Measurements from ENCODE around the gene ARHGEF17.

ARHGEF17 gene

GRCh38 chr11:73295241-73295995 is 12.7 kb upstream of the ARHGEF17 start:
- peak; percentile 78 for DNase-seq

- no peak for DNase-seq
These were observed 12.1 kb upstream of the ARHGEF17 start for GRCh38 chr11:73295996-73296318.

DNA sequence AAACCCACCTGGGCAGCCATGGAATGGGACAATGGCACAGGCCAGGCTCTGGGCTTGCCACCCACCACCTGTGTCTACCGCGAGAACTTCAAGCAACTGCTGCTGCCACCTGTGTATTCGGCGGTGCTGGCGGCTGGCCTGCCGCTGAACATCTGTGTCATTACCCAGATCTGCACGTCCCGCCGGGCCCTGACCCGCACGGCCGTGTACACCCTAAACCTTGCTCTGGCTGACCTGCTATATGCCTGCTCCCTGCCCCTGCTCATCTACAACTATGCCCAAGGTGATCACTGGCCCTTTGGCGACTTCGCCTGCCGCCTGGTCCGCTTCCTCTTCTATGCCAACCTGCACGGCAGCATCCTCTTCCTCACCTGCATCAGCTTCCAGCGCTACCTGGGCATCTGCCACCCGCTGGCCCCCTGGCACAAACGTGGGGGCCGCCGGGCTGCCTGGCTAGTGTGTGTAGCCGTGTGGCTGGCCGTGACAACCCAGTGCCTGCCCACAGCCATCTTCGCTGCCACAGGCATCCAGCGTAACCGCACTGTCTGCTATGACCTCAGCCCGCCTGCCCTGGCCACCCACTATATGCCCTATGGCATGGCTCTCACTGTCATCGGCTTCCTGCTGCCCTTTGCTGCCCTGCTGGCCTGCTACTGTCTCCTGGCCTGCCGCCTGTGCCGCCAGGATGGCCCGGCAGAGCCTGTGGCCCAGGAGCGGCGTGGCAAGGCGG is 11.4 kb upstream of the ARHGEF17 start:
- DNase-seq: no peak

DNA sequence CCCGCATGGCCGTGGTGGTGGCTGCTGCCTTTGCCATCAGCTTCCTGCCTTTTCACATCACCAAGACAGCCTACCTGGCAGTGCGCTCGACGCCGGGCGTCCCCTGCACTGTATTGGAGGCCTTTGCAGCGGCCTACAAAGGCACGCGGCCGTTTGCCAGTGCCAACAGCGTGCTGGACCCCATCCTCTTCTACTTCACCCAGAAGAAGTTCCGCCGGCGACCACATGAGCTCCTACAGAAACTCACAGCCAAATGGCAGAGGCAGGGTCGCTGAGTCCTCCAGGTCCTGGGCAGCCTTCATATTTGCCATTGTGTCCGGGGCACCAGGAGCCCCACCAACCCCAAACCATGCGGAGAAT is 10.9 kb upstream of the ARHGEF17 start:
- no peak for DNase-seq

DNA sequence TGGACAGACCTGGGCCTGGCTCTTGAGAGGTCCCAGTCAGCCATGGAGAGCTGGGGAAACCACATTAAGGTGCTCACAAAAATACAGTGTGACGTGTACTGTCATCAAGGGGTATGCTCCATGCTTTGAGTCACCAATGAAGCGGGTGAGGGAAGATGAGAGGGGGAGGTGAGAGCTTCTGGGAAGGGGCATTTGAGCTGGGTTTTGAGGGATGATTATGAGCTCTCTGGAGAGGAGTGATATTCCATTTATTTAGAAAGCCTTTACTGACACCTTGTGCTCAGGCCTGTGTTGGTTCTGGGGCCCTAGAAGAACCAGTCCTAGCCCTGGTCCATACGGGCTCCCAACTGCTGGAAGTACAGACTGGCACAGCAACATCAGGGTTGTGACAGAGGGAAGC is 10.4 kb upstream of the ARHGEF17 start:
- no peak for DNase-seq

DNA sequence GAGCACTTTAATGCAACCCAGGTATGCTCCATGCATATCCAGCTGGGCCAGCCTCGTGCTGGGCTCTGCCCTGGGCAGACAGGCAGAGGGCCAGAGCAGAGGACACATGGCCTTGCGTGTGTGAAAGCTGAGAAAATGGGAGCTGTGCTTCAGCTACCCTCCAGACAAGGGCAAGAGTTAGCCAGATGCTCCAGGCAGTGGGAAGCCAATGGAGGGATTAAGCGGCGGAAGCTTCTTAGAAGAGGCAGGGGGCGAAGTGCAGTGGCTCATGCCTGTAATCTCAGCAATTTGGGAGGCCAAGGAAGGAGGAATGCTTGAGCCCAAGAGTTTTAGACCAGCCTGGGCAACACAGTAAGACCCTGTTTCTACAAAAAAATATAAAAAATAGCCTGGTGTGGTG is 9.8 kb upstream of the ARHGEF17 start:
- DNase-seq: no peak

DNA sequence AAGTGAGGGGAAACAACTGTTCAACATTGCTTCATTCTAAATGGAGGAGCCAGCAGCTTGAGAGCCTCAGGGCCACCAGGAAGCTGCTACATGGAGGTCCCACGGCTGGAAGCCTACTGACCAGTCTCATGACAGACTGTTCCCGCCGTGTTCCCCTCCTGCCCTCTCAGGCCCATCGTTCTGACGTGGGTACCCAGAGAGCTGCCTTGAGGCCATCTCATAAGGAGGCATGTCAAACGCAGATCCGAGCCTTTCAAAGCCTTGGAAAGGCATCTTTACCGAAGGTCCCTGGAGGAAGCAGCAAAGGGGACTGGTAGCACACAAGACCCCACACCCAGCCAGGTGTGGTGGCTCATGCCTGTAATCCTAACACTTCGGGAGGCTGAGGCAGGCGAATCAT is 8.3 kb upstream of the ARHGEF17 start:
- no peak for DNase-seq

- no peak for DNase-seq
These were observed 1.8 kb upstream of the ARHGEF17 start for GRCh38 chr11:73306069-73306841.

DNA sequence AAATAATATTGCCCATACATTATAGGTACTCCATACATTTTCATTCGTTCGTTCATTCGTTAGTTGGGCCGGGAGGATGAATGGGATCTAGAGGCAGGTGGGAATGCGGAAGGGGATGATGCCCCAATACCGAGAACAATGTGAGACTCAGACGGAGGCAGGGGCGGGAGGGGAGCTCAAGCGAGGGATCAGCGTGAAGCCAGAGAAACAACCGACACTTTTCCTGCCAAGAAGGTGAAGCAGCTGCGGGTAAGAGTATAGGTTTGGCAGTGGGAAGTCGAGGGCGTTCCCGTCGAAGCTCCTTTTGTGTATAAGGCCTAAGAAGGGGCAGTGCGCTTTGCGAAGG is 1.1 kb upstream of the ARHGEF17 start:
- no peak for DNase-seq

- peak; percentile 86 for DNase-seq
These were observed 613 bp upstream of the ARHGEF17 start for GRCh38 chr11:73307323-73308002.

DNA sequence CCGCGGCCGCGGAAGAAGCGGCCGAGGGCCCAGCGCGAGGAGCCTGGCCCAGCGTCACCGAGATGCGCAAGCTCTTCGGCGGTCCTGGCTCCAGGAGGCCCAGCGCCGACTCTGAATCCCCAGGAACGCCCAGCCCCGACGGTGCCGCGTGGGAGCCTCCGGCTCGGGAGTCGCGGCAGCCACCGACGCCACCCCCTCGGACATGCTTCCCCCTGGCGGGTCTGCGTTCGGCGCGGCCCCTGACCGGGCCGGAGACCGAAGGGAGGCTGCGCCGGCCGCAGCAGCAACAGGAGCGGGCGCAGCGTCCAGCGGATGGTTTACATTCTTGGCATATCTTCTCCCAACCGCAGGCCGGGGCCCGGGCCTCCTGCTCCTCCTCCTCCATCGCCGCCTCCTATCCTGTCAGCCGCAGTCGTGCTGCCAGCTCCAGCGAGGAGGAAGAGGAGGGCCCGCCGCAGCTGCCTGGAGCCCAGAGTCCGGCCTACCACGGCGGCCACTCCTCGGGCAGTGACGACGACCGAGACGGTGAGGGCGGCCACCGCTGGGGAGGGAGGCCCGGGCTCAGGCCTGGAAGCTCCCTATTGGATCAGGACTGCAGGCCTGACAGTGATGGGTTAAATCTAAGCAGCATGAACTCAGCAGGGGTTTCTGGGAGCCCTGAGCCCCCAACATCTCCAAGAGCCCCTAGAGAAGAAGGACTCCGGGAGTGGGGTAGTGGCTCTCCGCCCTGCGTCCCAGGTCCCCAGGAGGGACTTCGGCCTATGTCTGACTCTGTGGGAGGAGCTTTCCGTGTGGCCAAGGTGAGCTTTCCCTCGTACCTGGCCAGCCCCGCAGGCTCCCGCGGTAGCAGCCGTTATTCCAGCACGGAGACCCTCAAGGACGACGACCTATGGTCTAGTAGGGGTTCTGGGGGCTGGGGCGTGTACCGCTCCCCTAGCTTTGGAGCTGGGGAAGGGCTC is 1.2 kb downstream of the ARHGEF17 start:
- DNase-seq: peak; percentile 40

GRCh38 chr11:73310076-73310475 is 2.0 kb downstream of the ARHGEF17 start:
- no peak for DNase-seq

DNA sequence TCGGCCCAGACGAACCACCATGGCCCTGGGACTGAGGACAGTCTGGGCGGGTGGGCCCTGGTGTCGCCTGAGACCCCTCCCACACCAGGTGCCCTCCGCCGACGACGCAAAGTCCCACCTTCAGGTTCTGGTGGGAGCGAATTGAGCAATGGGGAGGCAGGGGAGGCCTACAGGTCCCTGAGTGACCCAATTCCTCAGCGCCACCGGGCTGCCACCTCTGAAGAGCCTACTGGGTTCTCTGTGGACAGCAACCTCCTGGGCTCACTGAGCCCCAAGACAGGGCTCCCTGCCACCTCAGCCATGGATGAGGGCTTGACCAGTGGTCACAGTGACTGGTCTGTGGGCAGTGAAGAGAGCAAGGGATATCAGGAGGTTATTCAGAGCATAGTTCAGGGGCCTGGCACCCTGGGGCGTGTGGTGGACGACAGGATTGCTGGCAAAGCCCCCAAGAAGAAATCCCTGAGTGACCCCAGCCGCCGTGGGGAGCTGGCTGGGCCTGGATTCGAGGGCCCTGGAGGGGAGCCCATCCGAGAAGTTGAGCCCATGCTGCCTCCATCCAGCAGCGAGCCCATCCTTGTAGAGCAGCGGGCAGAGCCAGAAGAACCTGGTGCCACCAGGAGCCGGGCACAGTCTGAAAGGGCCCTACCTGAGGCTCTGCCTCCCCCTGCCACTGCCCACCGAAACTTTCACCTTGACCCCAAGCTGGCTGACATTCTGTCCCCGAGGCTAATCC is 2.8 kb downstream of the ARHGEF17 start:
- DNase-seq: no peak

DNA sequence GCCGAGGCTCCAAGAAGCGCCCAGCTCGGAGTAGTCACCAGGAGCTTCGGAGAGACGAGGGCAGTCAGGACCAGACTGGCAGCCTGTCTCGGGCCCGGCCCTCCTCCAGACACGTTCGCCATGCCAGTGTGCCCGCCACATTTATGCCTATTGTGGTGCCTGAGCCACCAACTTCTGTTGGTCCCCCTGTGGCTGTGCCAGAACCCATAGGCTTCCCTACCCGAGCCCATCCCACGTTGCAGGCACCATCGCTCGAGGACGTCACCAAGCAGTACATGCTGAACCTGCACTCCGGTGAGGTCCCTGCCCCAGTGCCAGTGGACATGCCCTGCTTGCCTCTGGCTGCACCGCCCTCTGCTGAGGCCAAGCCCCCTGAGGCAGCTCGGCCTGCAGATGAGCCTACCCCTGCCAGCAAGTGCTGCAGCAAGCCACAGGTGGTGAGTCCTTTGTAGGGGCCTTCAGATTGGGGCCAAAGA is 3.4 kb downstream of the ARHGEF17 start:
- DNase-seq: no peak

DNA sequence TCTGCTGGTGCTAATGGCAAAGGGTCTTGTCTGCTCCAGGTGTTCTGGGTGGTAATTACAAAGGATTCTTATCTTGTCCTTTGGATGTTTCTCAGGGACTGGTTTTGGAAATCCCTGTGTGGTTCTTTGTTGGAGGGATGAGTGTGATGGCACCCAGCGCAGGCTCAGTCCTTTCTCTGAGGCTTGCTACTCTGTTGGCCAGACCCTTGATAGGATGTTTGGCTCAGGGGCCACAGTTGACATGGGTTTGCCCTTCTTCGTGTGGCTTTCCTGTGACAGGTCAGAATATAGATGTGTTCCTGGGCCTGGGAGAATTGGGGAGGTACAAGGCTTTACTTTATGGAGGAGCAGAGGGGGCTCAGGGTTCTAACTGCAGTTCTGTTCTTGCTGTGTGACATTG is 4.0 kb downstream of the ARHGEF17 start:
- DNase-seq: no peak

GRCh38 chr11:73312851-73313327 is 4.8 kb downstream of the ARHGEF17 start:
- no peak for DNase-seq

- no peak for DNase-seq
These were observed 5.6 kb downstream of the ARHGEF17 start for GRCh38 chr11:73313652-73314051.

GRCh38 chr11:73314117-73314961 is 6.3 kb downstream of the ARHGEF17 start:
- DNase-seq: no peak

GRCh38 chr11:73315293-73316020 is 7.4 kb downstream of the ARHGEF17 start:
- DNase-seq: no peak

DNA sequence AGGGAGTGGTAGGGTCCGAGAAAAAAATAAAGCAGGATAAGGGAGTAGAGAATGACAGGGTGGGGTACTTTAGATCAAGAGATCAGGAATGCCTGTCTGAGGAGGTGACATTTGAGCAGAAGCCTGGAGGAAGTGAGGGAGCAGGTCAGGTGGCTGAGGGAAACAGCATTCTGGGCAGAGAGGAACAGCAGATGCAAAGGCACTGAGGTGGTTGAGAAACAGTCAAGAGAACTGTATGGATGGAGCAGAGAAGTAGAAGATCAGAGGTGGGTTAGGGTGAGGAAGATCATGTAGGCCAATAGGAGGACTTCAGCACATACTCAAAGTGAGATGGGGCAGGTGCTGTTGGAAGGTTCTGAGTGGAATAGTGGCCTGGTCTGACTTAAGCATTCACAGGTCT is 8.3 kb downstream of the ARHGEF17 start:
- no peak for DNase-seq

Data from hematopoietic multipotent progenitor cell treated with erythropoietin and hydrocortisone succinate and interleukin-3 and kit ligand, for 8 days (in vitro differentiated cells).